Measurements from ENCODE around the gene PFDN4.
A peak's percentile ranks its signal among the peaks of the same experiment; 100 is the strongest.

Gene PFDN4

DNA sequence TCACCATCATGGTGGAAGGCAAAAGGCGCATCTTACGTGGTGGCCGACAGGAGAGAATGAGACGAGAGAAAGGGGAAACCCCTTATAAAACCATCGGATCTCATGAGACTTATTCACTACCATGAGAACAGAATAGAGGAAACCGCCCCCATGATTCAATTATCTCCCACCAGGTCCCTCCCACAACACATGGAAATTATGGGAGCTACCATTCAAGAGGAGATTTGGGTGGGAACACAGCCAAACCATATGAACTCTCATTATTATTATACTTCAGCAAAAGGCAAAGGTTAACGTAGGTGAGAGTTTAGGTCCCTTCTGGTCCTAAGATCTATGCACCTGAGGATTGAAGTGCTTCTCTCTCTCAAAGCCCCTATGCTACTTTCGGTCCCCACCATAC is 2.4 kb upstream of the PFDN4 start:
- Histone ChIP-seq H4K20me1 (ENCODE audit: insufficient read depth) (no peaks in the 10 kb centered on the region), H2AFZ (ENCODE audit: low read depth) (no peak overlapping the region), H3K79me2 (ENCODE audit: insufficient read depth, low read depth) (peaks cover 22% of the 10 kb centered on the region), H3K4me3 (IDR thresholded peaks at IDR 0.05; ENCODE audit: insufficient read depth, low read depth, low read length) (no peak overlapping the region), H3K27ac (no peak overlapping the region), H3K36me3 (ENCODE audit: insufficient read depth) (no peaks in the 10 kb centered on the region), H3K4me1 (ENCODE audit: low read depth, poor library complexity, severe bottlenecking) (peaks cover 16% of the 10 kb centered on the region), H3K9ac (no peak overlapping the region), H3K27me3 (ENCODE audit: insufficient read depth, low read depth) (no peaks in the 10 kb centered on the region), H3K4me2 (no peak overlapping the region)
- TF ChIP-seq, protein P1, sequence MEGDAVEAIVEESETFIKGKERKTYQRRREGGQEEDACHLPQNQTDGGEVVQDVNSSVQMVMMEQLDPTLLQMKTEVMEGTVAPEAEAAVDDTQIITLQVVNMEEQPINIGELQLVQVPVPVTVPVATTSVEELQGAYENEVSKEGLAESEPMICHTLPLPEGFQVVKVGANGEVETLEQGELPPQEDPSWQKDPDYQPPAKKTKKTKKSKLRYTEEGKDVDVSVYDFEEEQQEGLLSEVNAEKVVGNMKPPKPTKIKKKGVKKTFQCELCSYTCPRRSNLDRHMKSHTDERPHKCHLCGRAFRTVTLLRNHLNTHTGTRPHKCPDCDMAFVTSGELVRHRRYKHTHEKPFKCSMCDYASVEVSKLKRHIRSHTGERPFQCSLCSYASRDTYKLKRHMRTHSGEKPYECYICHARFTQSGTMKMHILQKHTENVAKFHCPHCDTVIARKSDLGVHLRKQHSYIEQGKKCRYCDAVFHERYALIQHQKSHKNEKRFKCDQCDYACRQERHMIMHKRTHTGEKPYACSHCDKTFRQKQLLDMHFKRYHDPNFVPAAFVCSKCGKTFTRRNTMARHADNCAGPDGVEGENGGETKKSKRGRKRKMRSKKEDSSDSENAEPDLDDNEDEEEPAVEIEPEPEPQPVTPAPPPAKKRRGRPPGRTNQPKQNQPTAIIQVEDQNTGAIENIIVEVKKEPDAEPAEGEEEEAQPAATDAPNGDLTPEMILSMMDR (conservative IDR thresholded peaks at IDR 0.05; ENCODE audit: low read depth, low read length): no peak

DNA sequence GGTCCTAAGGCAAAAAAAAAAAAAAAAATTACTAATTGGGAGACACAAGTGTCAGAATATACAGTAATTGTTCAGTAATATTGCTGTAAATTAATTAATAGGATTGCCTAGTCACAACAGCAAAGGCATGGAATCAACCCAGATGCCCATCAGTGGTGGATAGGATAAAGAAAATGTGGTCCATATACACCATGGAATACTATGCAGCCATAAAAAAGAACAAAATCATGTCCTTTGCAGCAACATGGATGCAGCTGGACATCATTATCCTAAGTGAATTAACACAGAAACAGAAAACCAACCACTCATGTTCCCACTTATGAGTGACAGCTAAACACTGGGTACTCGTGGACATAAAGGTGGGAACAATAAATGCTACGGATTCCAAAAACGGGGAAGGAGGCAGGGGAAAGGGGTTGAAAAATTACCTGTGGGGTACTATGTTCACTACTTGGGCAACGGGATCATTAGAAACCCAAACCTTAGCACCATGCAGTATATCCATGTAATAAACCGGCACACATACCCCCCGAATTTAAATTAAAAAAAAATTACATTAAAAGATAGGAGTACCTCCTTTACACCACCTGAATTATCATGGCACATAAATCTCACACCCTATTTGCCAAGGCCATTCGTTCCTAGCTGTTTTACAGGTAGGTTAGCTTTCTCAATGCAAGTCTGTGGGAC is 689 bp upstream of the PFDN4 start:
- TF ChIP-seq, protein P1 (conservative IDR thresholded peaks at IDR 0.05; ENCODE audit: low read depth, low read length): no peak
- Histone ChIP-seq H3K4me1 (ENCODE audit: low read depth, poor library complexity, severe bottlenecking) (peaks cover 16% of the 10 kb centered on the region), H3K4me2 (peak overlapping the region; percentile 32; the same call in 1 of the 2 replicates), H3K36me3 (ENCODE audit: insufficient read depth) (no peaks in the 10 kb centered on the region), H3K9ac (peak overlapping the region; percentile 95), H3K27me3 (ENCODE audit: insufficient read depth, low read depth) (no peaks in the 10 kb centered on the region), H3K27ac (peak overlapping the region; percentile 81; the same call in 1 of the 2 replicates), H3K4me3 (IDR thresholded peaks at IDR 0.05; ENCODE audit: insufficient read depth, low read depth, low read length) (no peak overlapping the region), H4K20me1 (ENCODE audit: insufficient read depth) (no peaks in the 10 kb centered on the region), H3K79me2 (ENCODE audit: insufficient read depth, low read depth) (peaks cover 39% of the 10 kb centered on the region), H2AFZ (ENCODE audit: low read depth) (peak overlapping the region; percentile 74)

DNA sequence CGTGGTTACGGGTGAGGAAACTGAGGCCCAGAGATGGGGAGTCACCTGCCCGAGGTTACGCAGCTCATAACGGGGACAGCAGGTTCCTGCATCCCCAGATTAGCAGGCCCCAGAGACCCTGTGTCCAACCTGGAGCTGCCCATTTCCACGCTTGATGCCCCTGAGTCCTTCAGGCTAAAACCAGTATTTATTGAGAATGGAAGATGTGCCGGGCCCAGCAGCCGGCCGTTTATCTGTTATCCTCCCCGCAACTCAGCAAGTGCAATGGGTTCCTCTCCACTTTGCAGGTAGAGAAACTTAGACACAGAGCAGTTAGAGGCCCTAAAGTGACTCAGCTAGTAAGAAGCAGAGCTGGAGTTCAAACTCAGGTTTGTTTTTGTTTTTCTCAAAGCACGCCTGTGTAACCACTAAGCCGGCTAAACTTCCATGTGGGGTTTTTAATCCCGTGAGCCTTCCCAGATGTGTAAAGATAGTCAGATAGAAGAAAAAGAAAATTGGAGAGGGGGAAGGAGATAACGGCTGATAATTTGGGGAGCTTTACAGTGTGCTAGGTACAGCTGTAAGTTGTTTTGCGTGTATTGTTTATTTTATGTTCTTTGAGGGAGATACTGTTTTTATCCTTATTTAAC is 775 bp downstream of the PFDN4 start:
- peak overlapping the region; percentile 65 for H3K4me3 ChIP-seq (IDR thresholded peaks at IDR 0.05; ENCODE audit: insufficient read depth, low read depth, low read length)
- H3K27me3 ChIP-seq (ENCODE audit: insufficient read depth, low read depth): no peaks in the 10 kb centered on the region
- peak overlapping the region; percentile 42 for H3K4me2 ChIP-seq
- peak overlapping the region; percentile 95 for H3K9ac ChIP-seq
- TF ChIP-seq, protein P1 (conservative IDR thresholded peaks at IDR 0.05; ENCODE audit: low read depth, low read length): no peak
- peaks cover 16% of the 10 kb centered on the region for H3K4me1 ChIP-seq (ENCODE audit: low read depth, poor library complexity, severe bottlenecking)
- H3K27ac ChIP-seq: peak overlapping the region; percentile 81
- peak overlapping the region; percentile 74 for H2AFZ ChIP-seq (ENCODE audit: low read depth)
- peaks cover 50% of the 10 kb centered on the region for H3K79me2 ChIP-seq (ENCODE audit: insufficient read depth, low read depth)
- no peaks in the 10 kb centered on the region for H3K36me3 ChIP-seq (ENCODE audit: insufficient read depth)
- H4K20me1 ChIP-seq (ENCODE audit: insufficient read depth): no peaks in the 10 kb centered on the region

DNA sequence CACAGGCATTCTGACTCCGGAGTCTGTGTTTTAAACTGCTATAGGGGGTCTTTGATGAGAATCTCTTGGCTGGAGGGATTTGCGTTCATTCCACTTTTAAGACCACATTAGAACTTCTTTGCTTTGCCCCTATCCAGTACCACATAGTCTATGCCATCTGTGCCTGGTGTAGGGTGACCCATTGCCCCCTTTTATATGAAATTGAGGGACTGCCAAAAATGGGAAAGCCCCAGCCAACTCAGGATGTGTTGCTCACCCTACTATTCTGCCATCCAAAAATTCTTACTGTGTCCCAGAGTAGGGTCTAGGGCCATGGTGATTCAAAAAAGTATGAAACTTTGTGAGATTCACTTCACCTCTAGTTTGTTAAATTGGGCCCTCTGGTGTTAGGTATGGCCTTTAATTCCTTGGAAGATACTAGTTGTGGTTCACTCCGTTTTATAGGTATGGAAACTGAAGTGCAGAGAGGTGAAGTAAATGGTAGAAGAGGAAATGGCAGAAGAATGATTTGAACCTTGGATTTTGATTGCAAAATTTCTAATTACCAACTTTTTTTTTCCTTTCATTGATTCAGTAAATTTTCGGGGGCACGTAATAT is 1.4 kb downstream of the PFDN4 start:
- Histone ChIP-seq H3K4me2 (peak overlapping the region; percentile 42), H3K27ac (no peak overlapping the region), H3K36me3 (ENCODE audit: insufficient read depth) (no peaks in the 10 kb centered on the region), H3K27me3 (ENCODE audit: insufficient read depth, low read depth) (no peaks in the 10 kb centered on the region), H3K9ac (peak overlapping the region; percentile 95; the same call in 1 of the 2 replicates), H4K20me1 (ENCODE audit: insufficient read depth) (no peaks in the 10 kb centered on the region), H2AFZ (ENCODE audit: low read depth) (no peak overlapping the region), H3K4me1 (ENCODE audit: low read depth, poor library complexity, severe bottlenecking) (peaks cover 16% of the 10 kb centered on the region), H3K79me2 (ENCODE audit: insufficient read depth, low read depth) (peaks cover 50% of the 10 kb centered on the region), H3K4me3 (IDR thresholded peaks at IDR 0.05; ENCODE audit: insufficient read depth, low read depth, low read length) (no peak overlapping the region)
- TF ChIP-seq, protein P1 (conservative IDR thresholded peaks at IDR 0.05; ENCODE audit: low read depth, low read length): no peak

Data from KMS-11 (cell line).